SK-N-SH treated with all-trans-retinoic acid at 6 μM for 48 hours (cell line): Measurements from ENCODE around the gene KIF3C.
"Not testable (repeated sequence)": the region's sequence is repeated elsewhere in the genome, so short reads cannot be mapped to it uniquely, and the experiment has no call there.

Experiments
- ATAC-seq: fragments of 200-7000 bp; cut with Tn5 transposase; 3 replicates; pipeline ENCODE4 v1.9.1; 2020; ENCODE audit warnings: mild to moderate bottlenecking, moderate library complexity
- ARNTL ChIP-seq: fragments of 450-650 bp; formaldehyde crosslinking; IDR thresholded peaks from 2 replicates; pipeline ENCODE4 v1.5.0; 2020; ENCODE audit warnings: low read depth, mild to moderate bottlenecking, moderate library complexity, borderline replicate concordance
- BACH2 ChIP-seq: fragments of 250-450 bp; sonication (Bioruptor Pico); IDR thresholded peaks from 2 replicates; pipeline ENCODE4 v1.9.0; 2021; ENCODE audit warnings: mild to moderate bottlenecking, borderline replicate concordance
- CSDC2 ChIP-seq: fragments of 250-450 bp; sonication (Bioruptor Pico); IDR thresholded peaks from 2 replicates; pipeline ENCODE4 v1.5.0; 2020; ENCODE audit warnings: mild to moderate bottlenecking, moderate library complexity
- GLIS3 ChIP-seq: fragments of 250-450 bp; sonication (Bioruptor Pico); IDR thresholded peaks from 2 replicates; pipeline ENCODE4 v1.5.0; 2020; ENCODE audit warnings: mild to moderate bottlenecking, moderate library complexity
- ISL1 ChIP-seq: fragments of 250-450 bp; sonication (Bioruptor Pico); IDR thresholded peaks from 2 replicates; pipeline ENCODE4 v2.1.2; 2022; ENCODE audit warnings: mild to moderate bottlenecking, moderate library complexity
- OSR1 ChIP-seq: fragments of 250-450 bp; sonication (Bioruptor Pico); IDR thresholded peaks from 2 replicates; pipeline ENCODE4 v1.8.0; 2022; ENCODE audit warnings: moderate library complexity, mild to moderate bottlenecking, inconsistent platforms
- PPARA ChIP-seq: fragments of 250-450 bp; sonication (Bioruptor Pico); IDR thresholded peaks from 2 replicates; pipeline ENCODE4 v1.5.0; 2020; ENCODE audit warnings: mild to moderate bottlenecking, borderline replicate concordance
- RARB ChIP-seq: fragments of 250-450 bp; sonication (Bioruptor Pico); IDR thresholded peaks from 2 replicates; pipeline ENCODE4 v1.8.0; 2021; ENCODE audit warnings: mild to moderate bottlenecking, moderate library complexity
- SNAI2 ChIP-seq: fragments of 250-450 bp; sonication (Bioruptor Pico); IDR thresholded peaks from 2 replicates; pipeline ENCODE4 v1.5.0; 2020; ENCODE audit warnings: mild to moderate bottlenecking, moderate library complexity
- TCF4 ChIP-seq: fragments of 250-450 bp; sonication (Bioruptor Pico); IDR thresholded peaks from 2 replicates; pipeline ENCODE4 v1.8.0; 2021; ENCODE audit warnings: mild to moderate bottlenecking, moderate library complexity, borderline replicate concordance
- TOX ChIP-seq: fragments of 250-450 bp; sonication (Bioruptor Pico); IDR thresholded peaks from 2 replicates; pipeline ENCODE4 v1.8.0; 2021; ENCODE audit warnings: mild to moderate bottlenecking, moderate library complexity, borderline replicate concordance
- ZC3H10 ChIP-seq: fragments of 250-450 bp; sonication (Bioruptor Pico); IDR thresholded peaks from 2 replicates; pipeline ENCODE4 v1.5.1; 2021; ENCODE audit warnings: mild to moderate bottlenecking, moderate library complexity
- ZFP3 ChIP-seq: fragments of 250-450 bp; sonication (Bioruptor Pico); IDR thresholded peaks from 2 replicates; pipeline ENCODE4 v1.5.0; 2020; ENCODE audit warnings: mild to moderate bottlenecking, moderate library complexity
- ZFP30 ChIP-seq: fragments of 450-650 bp; formaldehyde crosslinking; IDR thresholded peaks from 2 replicates; pipeline ENCODE4 v1.5.0; 2022; ENCODE audit warnings: mild to moderate bottlenecking, moderate library complexity
- ZNF565 ChIP-seq: fragments of 450-650 bp; formaldehyde crosslinking; conservative IDR thresholded peaks from 2 replicates; pipeline ENCODE4 v1.5.0; 2020; ENCODE audit warnings: low read depth, mild to moderate bottlenecking, moderate library complexity
- ZNF70 ChIP-seq: fragments of 450-650 bp; formaldehyde crosslinking; IDR thresholded peaks from 2 replicates; pipeline ENCODE4 v1.5.0; 2020; ENCODE audit warnings: mild to moderate bottlenecking, moderate library complexity
- ZNF8 ChIP-seq: fragments of 450-650 bp; formaldehyde crosslinking; IDR thresholded peaks from 2 replicates; pipeline ENCODE4 v1.5.0; 2020; ENCODE audit warnings: mild to moderate bottlenecking, moderate library complexity
- TF ChIP-seq, protein P1 (sequence below): fragments of 250-450 bp; sonication (Bioruptor Pico); IDR thresholded peaks from 2 replicates; pipeline ENCODE4 v1.5.0; 2020; ENCODE audit warnings: mild to moderate bottlenecking, moderate library complexity
- TF ChIP-seq, protein P2 (sequence below): fragments of 250-450 bp; sonication (Bioruptor Pico); IDR thresholded peaks from 2 replicates; pipeline ENCODE4 v1.8.0; 2021; ENCODE audit warnings: low read depth, mild to moderate bottlenecking, moderate library complexity, borderline replicate concordance

The KIF3C gene

DNA sequence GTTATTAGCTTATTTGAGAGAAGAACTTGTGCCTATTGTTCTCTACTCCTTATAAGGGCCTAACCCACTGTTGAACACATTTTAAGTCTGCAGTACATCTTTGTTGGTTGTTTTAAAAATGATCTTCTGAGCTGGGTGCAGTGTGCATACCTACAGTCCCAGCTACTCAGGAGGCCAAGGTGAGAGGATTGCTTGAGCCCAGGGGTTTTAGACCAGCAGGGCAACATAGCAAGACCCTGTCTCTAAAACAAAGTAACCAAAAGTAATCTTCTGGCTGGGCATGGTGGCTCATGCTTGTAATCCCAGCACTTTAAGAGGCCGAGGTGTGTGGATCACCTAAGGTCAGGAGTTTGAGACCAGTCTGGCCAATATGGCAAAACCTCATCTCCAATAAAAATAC, 25.8 kb upstream of the KIF3C start:
- no peak for ATAC-seq
- TF ChIP-seq ZNF70 (no peak), PPARA (no peak), ZC3H10 (CRISPR knock-in tag) (no peak), ARNTL (CRISPR knock-in tag) (no peak), ZNF8 (CRISPR knock-in tag) (no peak), CSDC2 (CRISPR knock-in tag) (no peak), BACH2 (no peak)
- TF ChIP-seq, protein P1, sequence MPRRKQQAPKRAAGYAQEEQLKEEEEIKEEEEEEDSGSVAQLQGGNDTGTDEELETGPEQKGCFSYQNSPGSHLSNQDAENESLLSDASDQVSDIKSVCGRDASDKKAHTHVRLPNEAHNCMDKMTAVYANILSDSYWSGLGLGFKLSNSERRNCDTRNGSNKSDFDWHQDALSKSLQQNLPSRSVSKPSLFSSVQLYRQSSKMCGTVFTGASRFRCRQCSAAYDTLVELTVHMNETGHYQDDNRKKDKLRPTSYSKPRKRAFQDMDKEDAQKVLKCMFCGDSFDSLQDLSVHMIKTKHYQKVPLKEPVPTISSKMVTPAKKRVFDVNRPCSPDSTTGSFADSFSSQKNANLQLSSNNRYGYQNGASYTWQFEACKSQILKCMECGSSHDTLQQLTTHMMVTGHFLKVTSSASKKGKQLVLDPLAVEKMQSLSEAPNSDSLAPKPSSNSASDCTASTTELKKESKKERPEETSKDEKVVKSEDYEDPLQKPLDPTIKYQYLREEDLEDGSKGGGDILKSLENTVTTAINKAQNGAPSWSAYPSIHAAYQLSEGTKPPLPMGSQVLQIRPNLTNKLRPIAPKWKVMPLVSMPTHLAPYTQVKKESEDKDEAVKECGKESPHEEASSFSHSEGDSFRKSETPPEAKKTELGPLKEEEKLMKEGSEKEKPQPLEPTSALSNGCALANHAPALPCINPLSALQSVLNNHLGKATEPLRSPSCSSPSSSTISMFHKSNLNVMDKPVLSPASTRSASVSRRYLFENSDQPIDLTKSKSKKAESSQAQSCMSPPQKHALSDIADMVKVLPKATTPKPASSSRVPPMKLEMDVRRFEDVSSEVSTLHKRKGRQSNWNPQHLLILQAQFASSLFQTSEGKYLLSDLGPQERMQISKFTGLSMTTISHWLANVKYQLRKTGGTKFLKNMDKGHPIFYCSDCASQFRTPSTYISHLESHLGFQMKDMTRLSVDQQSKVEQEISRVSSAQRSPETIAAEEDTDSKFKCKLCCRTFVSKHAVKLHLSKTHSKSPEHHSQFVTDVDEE (CRISPR knock-in tag) = no peak

DNA sequence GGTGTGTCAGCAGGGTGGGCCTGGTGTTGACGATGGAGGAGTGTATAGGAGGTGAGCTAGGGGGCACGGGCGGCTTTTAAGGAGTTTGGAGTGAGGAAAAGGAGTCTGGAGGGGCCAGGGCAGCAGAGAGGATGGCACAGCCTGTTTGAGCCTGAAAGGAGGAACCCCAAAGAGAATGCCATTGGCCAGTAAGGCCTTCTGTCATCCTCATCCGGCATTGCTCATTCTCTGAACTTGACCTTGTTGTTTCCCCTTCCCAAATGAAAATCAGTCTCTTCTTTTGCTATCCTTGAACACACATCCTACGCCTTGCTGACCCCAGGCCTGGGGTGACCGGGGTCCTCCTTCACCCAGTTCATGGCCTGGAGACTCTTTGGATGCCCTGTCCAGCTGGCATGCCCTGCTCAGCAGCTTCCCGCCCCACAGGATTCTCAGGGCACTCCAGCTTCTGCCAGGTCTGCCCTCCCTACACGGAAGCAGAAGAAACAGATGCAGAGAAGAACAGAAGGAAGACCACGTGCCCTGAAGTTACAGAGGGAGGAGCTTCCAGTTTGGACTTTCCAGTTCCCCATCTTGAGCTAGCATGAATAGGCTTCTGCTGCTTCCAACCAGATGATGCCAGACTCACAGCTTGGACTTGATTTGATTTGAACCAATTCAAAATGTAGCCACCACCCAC, 20.5 kb upstream of the KIF3C start:
- ATAC-seq = no peak
- TF ChIP-seq ZFP3 (CRISPR knock-in tag) = no peak
- TF ChIP-seq, protein P2, sequence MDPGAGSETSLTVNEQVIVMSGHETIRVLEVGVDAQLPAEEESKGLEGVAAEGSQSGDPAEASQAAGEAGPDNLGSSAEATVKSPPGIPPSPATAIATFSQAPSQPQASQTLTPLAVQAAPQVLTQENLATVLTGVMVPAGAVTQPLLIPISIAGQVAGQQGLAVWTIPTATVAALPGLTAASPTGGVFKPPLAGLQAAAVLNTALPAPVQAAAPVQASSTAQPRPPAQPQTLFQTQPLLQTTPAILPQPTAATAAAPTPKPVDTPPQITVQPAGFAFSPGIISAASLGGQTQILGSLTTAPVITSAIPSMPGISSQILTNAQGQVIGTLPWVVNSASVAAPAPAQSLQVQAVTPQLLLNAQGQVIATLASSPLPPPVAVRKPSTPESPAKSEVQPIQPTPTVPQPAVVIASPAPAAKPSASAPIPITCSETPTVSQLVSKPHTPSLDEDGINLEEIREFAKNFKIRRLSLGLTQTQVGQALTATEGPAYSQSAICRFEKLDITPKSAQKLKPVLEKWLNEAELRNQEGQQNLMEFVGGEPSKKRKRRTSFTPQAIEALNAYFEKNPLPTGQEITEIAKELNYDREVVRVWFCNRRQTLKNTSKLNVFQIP (CRISPR knock-in tag) = no peak
- TF ChIP-seq TOX = no peak
- no peak for TF ChIP-seq ZNF8 (CRISPR knock-in tag)
- no peak for TF ChIP-seq ARNTL (CRISPR knock-in tag)

DNA sequence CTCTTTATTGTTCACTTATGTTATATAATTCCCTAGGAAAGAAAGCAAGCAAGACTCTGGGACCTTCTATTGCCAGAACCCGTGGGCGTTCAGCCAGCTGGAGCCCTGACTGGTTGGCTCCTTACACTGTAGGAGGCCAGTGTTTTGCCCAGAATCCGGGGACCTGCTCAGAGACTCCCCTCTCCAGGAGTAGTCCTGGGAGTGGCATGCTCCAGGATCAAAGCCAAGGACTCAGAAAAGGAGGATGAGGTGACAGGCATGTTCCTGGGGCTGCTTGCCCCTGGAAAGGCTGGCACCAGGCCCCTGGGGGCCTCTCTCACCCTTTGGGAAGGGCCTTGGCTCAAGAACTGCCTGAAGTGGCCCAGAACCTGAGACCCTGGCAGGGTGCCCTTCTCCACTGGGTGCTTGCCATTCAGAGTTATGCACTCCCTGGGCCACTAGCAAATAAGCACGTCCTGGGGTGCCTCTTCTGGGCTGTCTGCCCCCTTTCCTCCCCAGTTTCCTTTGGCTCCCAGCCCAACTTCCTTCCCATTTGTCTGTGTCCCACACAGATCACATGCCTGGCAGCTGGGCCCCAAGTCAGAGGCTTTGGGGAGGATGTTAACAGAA, 19.6 kb upstream of the KIF3C start:
- TF ChIP-seq OSR1 (CRISPR knock-in tag) (no peak), ISL1 (CRISPR knock-in tag) (0 out of 2 replicates have a peak, but pooled peaks have one; percentile 5)
- TF ChIP-seq, all 23 proteins: peak for 1
- ATAC-seq = peak; percentile 73

DNA sequence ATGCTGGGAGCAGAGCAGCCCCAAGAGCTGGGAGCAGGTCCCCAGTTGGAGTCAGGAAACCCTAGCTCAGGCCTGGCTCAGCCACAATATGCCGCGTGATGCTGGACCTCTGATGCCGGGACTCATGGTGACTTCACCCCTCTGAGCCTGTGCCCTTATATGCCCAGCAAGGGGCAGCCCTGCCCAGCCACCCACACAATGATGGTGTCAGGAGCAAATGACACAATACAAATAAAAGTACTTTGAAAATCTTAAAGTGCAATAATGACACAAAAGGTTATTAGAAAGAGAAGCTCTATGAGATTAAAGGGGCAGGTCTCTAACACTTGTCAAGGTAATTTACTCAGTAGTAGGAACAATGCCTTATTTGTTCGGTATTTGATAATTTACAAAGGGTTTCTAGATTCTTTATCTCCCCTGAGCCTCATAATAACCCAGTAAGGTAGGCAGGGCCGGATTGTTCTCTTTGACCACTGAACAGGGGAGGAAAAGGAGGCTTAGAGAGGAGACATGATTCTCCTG, 18.3 kb upstream of the KIF3C start:
- no peak for ATAC-seq
- TF ChIP-seq OSR1 (CRISPR knock-in tag) (no peak), RARB (CRISPR knock-in tag) (no peak), ZFP30 (CRISPR knock-in tag) (no peak), BACH2 (no peak), GLIS3 (no peak), ZFP3 (CRISPR knock-in tag) (no peak), TOX (no peak), ZC3H10 (CRISPR knock-in tag) (no peak)

DNA sequence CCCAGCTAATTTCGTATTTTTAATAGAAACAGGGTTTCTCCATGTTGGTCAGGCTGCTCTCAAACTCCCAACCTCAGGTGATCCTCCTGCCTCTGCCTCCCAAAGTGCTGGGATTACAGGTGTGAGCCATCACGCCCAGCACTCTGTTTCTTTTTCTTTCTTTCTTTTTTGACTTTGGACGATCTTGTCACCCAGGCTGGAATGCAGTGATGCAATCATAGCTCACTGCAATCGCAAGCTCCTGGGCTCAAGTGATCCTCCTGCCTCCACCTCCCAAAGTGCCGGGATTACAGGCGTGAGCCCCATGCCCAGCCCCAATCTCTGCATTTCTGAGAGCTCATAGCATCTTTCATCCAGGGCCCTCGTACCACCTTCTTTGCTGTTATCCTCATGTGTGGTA, 17.1 kb upstream of the KIF3C start:
- not testable (repeated sequence) for ATAC-seq

DNA sequence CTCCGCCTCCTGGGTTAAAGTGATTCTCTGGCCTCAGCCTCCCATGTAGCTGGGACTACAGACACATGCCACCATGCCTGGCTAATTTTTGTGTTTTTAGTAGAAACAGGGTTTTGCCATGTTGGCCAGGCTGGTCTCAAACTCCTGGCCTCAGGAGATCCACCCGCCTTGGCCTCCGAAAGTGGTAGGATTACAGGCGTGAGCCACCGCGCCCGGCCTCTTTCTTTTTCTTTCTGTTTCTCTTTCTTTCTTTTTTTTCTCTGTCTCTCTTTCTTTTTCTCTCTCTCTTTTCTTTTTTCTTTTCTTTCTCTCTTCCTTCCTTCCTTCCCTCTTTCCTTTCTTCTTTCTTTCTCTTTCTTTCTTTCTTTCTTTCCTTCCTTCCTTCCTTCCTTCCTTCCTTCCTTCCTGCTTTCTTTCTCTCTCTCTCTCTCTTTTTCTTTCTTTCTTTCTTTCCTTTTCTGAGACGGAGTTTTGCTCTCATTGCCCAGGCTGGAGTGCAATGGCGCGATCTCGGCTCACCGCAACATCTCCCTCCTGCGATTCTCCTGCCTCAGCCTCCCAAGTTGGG, 16.6 kb upstream of the KIF3C start:
- not testable (repeated sequence) for ATAC-seq

DNA sequence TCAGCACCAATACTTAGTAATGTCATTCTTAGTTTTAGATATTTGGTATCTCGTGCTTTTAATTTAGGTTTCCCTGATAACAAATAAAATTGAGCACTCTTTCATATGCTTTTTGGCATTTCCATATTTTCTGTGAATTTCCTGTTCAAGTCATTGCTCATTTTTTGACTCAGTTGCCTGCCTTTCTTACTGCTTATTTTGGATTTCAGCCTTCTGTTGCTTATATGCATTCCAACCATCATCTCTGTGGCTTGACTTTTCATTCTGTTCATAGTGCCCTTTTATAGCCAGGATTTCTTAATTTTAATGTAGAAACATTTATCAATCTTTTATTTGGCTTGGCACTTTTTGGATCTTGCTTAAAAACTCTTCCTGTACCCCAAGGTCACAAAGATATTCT, 14.5 kb upstream of the KIF3C start:
- no peak for ATAC-seq
- TF ChIP-seq ISL1 (CRISPR knock-in tag) (no peak), PPARA (no peak), ZNF565 (CRISPR knock-in tag) (no peak), OSR1 (CRISPR knock-in tag) (no peak), SNAI2 (CRISPR knock-in tag) (no peak), ZFP3 (CRISPR knock-in tag) (no peak), TCF4 (CRISPR knock-in tag) (no peak)
- TF ChIP-seq, protein P2 (CRISPR knock-in tag) = no peak
